C4-2B (cell line): ENCODE measurements around the gene INPP4A.

ENCODE experiments used
- ZFX ChIP-seq: fragments of 450-650 bp; IDR thresholded peaks from 2 replicates; pipeline ENCODE4 v1.6.1; 2017
- TF ChIP-seq, protein P1 (sequence below): fragments of 450-650 bp; conservative IDR thresholded peaks from 2 replicates; pipeline ENCODE4 v1.5.1; 2017; ENCODE audit warnings: mild to moderate bottlenecking

DNA sequence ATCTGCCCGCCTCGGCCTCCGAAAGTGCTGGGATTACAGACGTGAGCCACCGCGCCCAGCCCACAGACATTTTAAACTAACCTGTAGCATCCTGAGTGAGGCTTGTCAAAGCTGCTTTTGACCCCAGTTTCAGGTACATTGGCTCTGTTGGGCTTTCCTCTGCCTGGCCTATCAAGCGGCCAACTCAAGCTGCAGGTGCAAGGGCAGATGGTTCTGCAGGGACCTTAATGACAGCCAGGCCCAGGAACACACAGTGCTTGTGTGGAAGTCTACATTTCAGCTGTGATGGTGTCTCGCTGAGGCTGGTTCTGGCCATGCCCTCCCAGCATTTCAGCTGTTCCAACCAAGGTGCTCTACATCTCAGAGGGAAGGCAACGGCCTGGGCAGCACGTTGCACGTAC is 18.4 kb downstream of the INPP4A start:
- TF ChIP-seq, protein P1, sequence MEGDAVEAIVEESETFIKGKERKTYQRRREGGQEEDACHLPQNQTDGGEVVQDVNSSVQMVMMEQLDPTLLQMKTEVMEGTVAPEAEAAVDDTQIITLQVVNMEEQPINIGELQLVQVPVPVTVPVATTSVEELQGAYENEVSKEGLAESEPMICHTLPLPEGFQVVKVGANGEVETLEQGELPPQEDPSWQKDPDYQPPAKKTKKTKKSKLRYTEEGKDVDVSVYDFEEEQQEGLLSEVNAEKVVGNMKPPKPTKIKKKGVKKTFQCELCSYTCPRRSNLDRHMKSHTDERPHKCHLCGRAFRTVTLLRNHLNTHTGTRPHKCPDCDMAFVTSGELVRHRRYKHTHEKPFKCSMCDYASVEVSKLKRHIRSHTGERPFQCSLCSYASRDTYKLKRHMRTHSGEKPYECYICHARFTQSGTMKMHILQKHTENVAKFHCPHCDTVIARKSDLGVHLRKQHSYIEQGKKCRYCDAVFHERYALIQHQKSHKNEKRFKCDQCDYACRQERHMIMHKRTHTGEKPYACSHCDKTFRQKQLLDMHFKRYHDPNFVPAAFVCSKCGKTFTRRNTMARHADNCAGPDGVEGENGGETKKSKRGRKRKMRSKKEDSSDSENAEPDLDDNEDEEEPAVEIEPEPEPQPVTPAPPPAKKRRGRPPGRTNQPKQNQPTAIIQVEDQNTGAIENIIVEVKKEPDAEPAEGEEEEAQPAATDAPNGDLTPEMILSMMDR, result no peak
- TF ChIP-seq ZFX, result no peak
